ENCODE measurements around the gene TYW3. TPM values are rescaled to one million over a fixed set of nuclear protein-coding genes. Genes with fewer than 3 reads are reported as not detected.

Gene TYW3
- total and polyA plus RNA-seq, 2 of the 13 experiments (the other 11 are each of a cell fraction or from before 2014, with no cell fraction given) = 17.6 to 45.8 TPM

GRCh38 chr1:74712881-74713280 lies 20.1 kb upstream of the TYW3 start:
- H2AFZ ChIP-seq (ENCODE audit: low read length) = no peak overlapping the region
- H3K36me3 ChIP-seq (replicated peaks in 1 of 2; ENCODE audit: control insufficient read depth in 1 of 2, insufficient read depth in 2 of 2, low read length in 2 of 2) = peaks cover 23 to 89% of the 10 kb centered on the region in 2 experiments
- CTCF ChIA-PET (ENCODE audit: low intra/inter-chr PET ratio, low total read pairs) = no interaction called here
- H3K9me3 ChIP-seq (ENCODE audit: low read length) = no peaks in the 10 kb centered on the region
- no peak overlapping the region for H3K4me3 ChIP-seq (replicated peaks in 1 of 3; ENCODE audit: insufficient read depth in 1 of 3, low read depth in 2 of 3, low read length in 3 of 3)
- POLR2A ChIA-PET = no interaction called here
- DNase-seq (ENCODE audit: low spot score) = no peak
- H4K20me1 ChIP-seq (ENCODE audit: insufficient read depth, low read length) = peaks cover 3% of the 10 kb centered on the region; the same call in 1 of the 2 replicates
- no peak for FAIRE-seq
- intact Hi-C loops (cut with micrococcal nuclease; ENCODE audit: unreplicated experiment) = no loop called here
- peaks cover 2% of the 10 kb centered on the region for H3K79me2 ChIP-seq (ENCODE audit: insufficient read depth, low read length)
- no peaks in the 10 kb centered on the region for H3K4me1 ChIP-seq (ENCODE audit: insufficient read depth, low read length)
- in situ Hi-C loops (cut with HindIII; ENCODE audit: extremely low pct_ligation_motif_present, low pct_unique_long_range_greater_than_20kb) = no loop called here
- no peak overlapping the region for H3K27ac ChIP-seq (ENCODE audit: extremely low read length, insufficient read depth, low read length)
- WGBS (ENCODE audit: low lambda C conversion rate) = 82% methylated on average over 1 of the region's 1 CpG
- TF ChIP-seq ZSCAN20 (CRISPR knock-in tag; IDR thresholded peaks at IDR 0.05; ENCODE audit: borderline replicate concordance) (no peak), MIXL1 (CRISPR knock-in tag; IDR thresholded peaks at IDR 0.05) (no peak), ZBTB2 (CRISPR knock-in tag; IDR thresholded peaks at IDR 0.05; ENCODE audit: low read depth) (no peak), SNAPC5 (CRISPR knock-in tag; IDR thresholded peaks at IDR 0.05; ENCODE audit: borderline replicate concordance) (no peak), IRF9 (CRISPR knock-in tag; IDR thresholded peaks at IDR 0.05; ENCODE audit: borderline replicate concordance) (no peak), THRA (CRISPR knock-in tag; IDR thresholded peaks at IDR 0.05; ENCODE audit: borderline replicate concordance) (no peak), SAP130 (CRISPR knock-in tag; IDR thresholded peaks at IDR 0.05; ENCODE audit: low read depth) (no peak)
- no peaks in the 10 kb centered on the region for H3K27me3 ChIP-seq (ENCODE audit: control insufficient read depth in 1 of 2, insufficient read depth in 2 of 2, low read length in 2 of 2)
- no peak overlapping the region for H3K9ac ChIP-seq (ENCODE audit: insufficient read depth, low read depth, low read length)
- BruUV-seq (replicated peaks) = no TSS peak
- H3K4me2 ChIP-seq (ENCODE audit: low read depth, low read length) = no peak overlapping the region
- no peak for ATAC-seq

All from HepG2 (cell line).